Measurements from ENCODE around the gene KCTD5. TPM values are rescaled to one million over a fixed set of nuclear protein-coding genes. Genes with fewer than 3 reads are reported as not detected.

Gene KCTD5
- total and polyA plus RNA-seq, 2 experiments from 2014 or later = 19.7 to 31.8 TPM

DNA sequence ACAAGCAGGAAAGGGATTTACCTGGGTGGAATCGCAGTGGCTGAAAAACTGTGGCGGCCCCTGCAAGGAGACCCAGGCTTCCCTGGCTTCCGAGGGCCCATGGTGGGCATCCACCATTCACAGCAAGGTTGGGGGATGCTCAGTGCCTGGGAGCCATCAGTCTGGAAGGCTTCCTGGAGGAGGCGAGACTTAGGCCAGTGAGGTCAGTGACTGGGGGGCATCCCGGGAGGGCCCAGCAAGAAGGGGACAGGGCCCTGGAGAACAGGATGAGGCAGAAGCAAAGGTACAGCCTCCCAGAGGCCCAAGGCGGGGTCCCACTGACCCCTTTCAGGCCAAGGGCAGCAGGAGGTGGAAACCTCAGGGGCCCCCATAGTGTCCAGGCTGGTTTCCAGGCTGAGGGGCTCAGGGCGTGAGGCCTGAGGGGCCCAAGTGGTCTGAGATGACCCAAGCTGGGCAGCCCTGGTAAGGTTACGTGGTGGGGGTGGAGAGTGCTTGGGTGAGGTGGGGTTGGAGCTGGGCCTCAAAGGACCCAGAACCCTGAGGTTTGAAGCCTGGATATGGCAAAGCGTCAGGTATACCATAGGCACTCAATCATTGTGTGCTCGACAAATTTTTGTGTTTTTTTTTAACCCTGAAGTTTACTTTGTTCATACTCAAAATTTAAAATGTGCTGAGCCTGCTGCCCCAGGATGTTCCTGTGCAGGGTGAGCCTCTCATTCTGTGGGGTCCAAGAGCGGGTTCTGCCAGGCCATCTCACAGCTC is 54.3 kb downstream of the KCTD5 start:
- ATAC-seq = no peak
- no peak overlapping the region for H2AFZ ChIP-seq
- TF ChIP-seq JUNB (IDR thresholded peaks at IDR 0.05; ENCODE audit: unreplicated experiment) (no peak), EZH2phosphoT487 (IDR thresholded peaks at IDR 0.05; ENCODE audit: unreplicated experiment) (no peak), ZNF331 (CRISPR knock-in tag; IDR thresholded peaks at IDR 0.05; ENCODE audit: low read depth) (no peak), POLR2AphosphoS5 (IDR thresholded peaks at IDR 0.05; ENCODE audit: low read depth) (no peak), EZH2 (IDR thresholded peaks at IDR 0.05; ENCODE audit: low read depth, unreplicated experiment) (no peak), STAT1 (IDR thresholded peaks at IDR 0.05; ENCODE audit: unreplicated experiment) (no peak), NANOG (IDR thresholded peaks at IDR 0.05; ENCODE audit: borderline replicate concordance) (no peak), ZNF114 (CRISPR knock-in tag; IDR thresholded peaks at IDR 0.05) (no peak), CREB1 (CRISPR knock-in tag; IDR thresholded peaks at IDR 0.05; ENCODE audit: low read depth) (no peak)
- TF ChIP-seq, protein P1, sequence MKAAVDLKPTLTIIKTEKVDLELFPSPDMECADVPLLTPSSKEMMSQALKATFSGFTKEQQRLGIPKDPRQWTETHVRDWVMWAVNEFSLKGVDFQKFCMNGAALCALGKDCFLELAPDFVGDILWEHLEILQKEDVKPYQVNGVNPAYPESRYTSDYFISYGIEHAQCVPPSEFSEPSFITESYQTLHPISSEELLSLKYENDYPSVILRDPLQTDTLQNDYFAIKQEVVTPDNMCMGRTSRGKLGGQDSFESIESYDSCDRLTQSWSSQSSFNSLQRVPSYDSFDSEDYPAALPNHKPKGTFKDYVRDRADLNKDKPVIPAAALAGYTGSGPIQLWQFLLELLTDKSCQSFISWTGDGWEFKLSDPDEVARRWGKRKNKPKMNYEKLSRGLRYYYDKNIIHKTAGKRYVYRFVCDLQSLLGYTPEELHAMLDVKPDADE (IDR thresholded peaks at IDR 0.05) = no peak
- TF ChIP-seq, protein P2, sequence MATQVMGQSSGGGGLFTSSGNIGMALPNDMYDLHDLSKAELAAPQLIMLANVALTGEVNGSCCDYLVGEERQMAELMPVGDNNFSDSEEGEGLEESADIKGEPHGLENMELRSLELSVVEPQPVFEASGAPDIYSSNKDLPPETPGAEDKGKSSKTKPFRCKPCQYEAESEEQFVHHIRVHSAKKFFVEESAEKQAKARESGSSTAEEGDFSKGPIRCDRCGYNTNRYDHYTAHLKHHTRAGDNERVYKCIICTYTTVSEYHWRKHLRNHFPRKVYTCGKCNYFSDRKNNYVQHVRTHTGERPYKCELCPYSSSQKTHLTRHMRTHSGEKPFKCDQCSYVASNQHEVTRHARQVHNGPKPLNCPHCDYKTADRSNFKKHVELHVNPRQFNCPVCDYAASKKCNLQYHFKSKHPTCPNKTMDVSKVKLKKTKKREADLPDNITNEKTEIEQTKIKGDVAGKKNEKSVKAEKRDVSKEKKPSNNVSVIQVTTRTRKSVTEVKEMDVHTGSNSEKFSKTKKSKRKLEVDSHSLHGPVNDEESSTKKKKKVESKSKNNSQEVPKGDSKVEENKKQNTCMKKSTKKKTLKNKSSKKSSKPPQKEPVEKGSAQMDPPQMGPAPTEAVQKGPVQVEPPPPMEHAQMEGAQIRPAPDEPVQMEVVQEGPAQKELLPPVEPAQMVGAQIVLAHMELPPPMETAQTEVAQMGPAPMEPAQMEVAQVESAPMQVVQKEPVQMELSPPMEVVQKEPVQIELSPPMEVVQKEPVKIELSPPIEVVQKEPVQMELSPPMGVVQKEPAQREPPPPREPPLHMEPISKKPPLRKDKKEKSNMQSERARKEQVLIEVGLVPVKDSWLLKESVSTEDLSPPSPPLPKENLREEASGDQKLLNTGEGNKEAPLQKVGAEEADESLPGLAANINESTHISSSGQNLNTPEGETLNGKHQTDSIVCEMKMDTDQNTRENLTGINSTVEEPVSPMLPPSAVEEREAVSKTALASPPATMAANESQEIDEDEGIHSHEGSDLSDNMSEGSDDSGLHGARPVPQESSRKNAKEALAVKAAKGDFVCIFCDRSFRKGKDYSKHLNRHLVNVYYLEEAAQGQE (IDR thresholded peaks at IDR 0.05; ENCODE audit: unreplicated experiment) = no peak
- TF ChIP-seq, protein P3, sequence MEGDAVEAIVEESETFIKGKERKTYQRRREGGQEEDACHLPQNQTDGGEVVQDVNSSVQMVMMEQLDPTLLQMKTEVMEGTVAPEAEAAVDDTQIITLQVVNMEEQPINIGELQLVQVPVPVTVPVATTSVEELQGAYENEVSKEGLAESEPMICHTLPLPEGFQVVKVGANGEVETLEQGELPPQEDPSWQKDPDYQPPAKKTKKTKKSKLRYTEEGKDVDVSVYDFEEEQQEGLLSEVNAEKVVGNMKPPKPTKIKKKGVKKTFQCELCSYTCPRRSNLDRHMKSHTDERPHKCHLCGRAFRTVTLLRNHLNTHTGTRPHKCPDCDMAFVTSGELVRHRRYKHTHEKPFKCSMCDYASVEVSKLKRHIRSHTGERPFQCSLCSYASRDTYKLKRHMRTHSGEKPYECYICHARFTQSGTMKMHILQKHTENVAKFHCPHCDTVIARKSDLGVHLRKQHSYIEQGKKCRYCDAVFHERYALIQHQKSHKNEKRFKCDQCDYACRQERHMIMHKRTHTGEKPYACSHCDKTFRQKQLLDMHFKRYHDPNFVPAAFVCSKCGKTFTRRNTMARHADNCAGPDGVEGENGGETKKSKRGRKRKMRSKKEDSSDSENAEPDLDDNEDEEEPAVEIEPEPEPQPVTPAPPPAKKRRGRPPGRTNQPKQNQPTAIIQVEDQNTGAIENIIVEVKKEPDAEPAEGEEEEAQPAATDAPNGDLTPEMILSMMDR (conservative IDR thresholded peaks at IDR 0.05; ENCODE audit: low read depth in 2 of 2) = no peak
- TF ChIP-seq, protein P4, sequence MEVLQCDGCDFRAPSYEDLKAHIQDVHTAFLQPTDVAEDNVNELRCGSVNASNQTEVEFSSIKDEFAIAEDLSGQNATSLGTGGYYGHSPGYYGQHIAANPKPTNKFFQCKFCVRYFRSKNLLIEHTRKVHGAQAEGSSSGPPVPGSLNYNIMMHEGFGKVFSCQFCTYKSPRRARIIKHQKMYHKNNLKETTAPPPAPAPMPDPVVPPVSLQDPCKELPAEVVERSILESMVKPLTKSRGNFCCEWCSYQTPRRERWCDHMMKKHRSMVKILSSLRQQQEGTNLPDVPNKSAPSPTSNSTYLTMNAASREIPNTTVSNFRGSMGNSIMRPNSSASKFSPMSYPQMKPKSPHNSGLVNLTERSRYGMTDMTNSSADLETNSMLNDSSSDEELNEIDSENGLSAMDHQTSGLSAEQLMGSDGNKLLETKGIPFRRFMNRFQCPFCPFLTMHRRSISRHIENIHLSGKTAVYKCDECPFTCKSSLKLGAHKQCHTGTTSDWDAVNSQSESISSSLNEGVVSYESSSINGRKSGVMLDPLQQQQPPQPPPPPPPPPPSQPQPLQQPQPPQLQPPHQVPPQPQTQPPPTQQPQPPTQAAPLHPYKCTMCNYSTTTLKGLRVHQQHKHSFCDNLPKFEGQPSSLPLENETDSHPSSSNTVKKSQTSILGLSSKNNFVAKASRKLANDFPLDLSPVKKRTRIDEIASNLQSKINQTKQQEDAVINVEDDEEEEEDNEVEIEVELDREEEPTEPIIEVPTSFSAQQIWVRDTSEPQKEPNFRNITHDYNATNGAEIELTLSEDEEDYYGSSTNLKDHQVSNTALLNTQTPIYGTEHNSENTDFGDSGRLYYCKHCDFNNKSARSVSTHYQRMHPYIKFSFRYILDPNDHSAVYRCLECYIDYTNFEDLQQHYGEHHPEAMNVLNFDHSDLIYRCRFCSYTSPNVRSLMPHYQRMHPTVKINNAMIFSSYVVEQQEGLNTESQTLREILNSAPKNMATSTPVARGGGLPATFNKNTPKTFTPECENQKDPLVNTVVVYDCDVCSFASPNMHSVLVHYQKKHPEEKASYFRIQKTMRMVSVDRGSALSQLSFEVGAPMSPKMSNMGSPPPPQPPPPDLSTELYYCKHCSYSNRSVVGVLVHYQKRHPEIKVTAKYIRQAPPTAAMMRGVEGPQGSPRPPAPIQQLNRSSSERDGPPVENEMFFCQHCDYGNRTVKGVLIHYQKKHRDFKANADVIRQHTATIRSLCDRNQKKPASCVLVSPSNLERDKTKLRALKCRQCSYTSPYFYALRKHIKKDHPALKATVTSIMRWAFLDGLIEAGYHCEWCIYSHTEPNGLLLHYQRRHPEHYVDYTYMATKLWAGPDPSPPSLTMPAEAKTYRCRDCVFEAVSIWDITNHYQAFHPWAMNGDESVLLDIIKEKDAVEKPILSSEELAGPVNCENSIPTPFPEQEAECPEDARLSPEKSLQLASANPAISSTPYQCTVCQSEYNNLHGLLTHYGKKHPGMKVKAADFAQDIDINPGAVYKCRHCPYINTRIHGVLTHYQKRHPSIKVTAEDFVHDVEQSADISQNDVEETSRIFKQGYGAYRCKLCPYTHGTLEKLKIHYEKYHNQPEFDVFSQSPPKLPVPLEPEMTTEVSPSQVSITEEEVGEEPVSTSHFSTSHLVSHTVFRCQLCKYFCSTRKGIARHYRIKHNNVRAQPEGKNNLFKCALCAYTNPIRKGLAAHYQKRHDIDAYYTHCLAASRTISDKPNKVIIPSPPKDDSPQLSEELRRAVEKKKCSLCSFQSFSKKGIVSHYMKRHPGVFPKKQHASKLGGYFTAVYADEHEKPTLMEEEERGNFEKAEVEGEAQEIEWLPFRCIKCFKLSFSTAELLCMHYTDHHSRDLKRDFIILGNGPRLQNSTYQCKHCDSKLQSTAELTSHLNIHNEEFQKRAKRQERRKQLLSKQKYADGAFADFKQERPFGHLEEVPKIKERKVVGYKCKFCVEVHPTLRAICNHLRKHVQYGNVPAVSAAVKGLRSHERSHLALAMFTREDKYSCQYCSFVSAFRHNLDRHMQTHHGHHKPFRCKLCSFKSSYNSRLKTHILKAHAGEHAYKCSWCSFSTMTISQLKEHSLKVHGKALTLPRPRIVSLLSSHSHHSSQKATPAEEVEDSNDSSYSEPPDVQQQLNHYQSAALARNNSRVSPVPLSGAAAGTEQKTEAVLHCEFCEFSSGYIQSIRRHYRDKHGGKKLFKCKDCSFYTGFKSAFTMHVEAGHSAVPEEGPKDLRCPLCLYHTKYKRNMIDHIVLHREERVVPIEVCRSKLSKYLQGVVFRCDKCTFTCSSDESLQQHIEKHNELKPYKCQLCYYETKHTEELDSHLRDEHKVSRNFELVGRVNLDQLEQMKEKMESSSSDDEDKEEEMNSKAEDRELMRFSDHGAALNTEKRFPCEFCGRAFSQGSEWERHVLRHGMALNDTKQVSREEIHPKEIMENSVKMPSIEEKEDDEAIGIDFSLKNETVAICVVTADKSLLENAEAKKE (CRISPR knock-in tag; IDR thresholded peaks at IDR 0.05) = no peak
- no peaks in the 10 kb centered on the region for H3K9me2 ChIP-seq (ENCODE audit: insufficient read depth)
- no peaks in the 10 kb centered on the region for H3K79me2 ChIP-seq (replicated peaks; ENCODE audit: insufficient read depth)
- H3K36me3 ChIP-seq (ENCODE audit: insufficient read depth) = no peaks in the 10 kb centered on the region
- H3K4me2 ChIP-seq = no peak overlapping the region
- H3K4me1 ChIP-seq (ENCODE audit: insufficient read depth) = no peaks in the 10 kb centered on the region
- H3K36me3 Mint-ChIP-seq (ENCODE audit: low read depth) = no peaks in the 10 kb centered on the region; the same call in 2 of the 3 replicates
- no peak overlapping the region for H3K27ac Mint-ChIP-seq
- H3K4me3 Mint-ChIP-seq = no peak overlapping the region
- H3K4me3 ChIP-seq = no peak overlapping the region
- H3K27me3 Mint-ChIP-seq (ENCODE audit: insufficient read depth, low read depth, poor library complexity) = peaks cover 8% of the 10 kb centered on the region
- H4K20me1 ChIP-seq (replicated peaks; ENCODE audit: insufficient read depth) = no peaks in the 10 kb centered on the region
- H3K27ac ChIP-seq (ENCODE audit: low read depth) = no peak overlapping the region
- no peak for DNase-seq (ENCODE audit: low spot score)
- peaks cover 3% of the 10 kb centered on the region; the same call in 1 of the 3 replicates for H3K4me1 Mint-ChIP-seq
- no peaks in the 10 kb centered on the region for H3K9me3 Mint-ChIP-seq
- no peaks in the 10 kb centered on the region for H3K27me3 ChIP-seq (ENCODE audit: insufficient read depth)
- H3F3A ChIP-seq (replicated peaks; ENCODE audit: low read depth) = no peaks in the 10 kb centered on the region

Measured in GM23338 (cell line).